ENCODE data around the gene GBP2. TPM values are rescaled to one million over a fixed set of nuclear protein-coding genes. Genes with fewer than 3 reads are reported as not detected.
"Not testable (repeated sequence)": the region's sequence is repeated elsewhere in the genome, so short reads cannot be mapped to it uniquely, and the experiment has no call there.

GBP2 gene
- total RNA-seq, 2 donors from 2014 or later: 10.1 to 11.2 TPM

- 73 to 83% methylated on average over 23 of the region's 23 CpGs for WGBS, 2 donors
These were observed 970 bp upstream of the GBP2 start for GRCh38 chr1:89126602-89127565.

GRCh38 chr1:89125240-89125912, 538 bp downstream of the GBP2 start:
- intact Hi-C loops (cut with DNase I): no loop called here
- Histone ChIP-seq H3K4me1 (peaks cover 26% of the 10 kb centered on the region), H3K36me3 (replicated peaks in 1 of 2; ENCODE audit: insufficient read depth in 1 of 2, low read depth in 2 of 2) (no peaks in the 10 kb centered on the region), H3K27me3 (no peaks in the 10 kb centered on the region), H3K9me3 (no peaks in the 10 kb centered on the region), H3K4me3 (no peak overlapping the region), H3K27ac (peak overlapping the region; percentile 56 to 85 (median 64))
- DNase-seq (no peak), ATAC-seq (no peak)
- TF ChIP-seq POLR2A (IDR thresholded peaks at IDR 0.05): no peak
- TF ChIP-seq CTCF (IDR thresholded peaks at IDR 0.05): no peak
- 46 to 51% methylated on average over 3 of the region's 3 CpGs for WGBS, 2 donors

More at GRCh38 chr1:89126602-89127565, 970 bp upstream of the GBP2 start:
- peak in 2 of 3 donors; percentile 12 to 22 for TF ChIP-seq POLR2A (IDR thresholded peaks at IDR 0.05)
- Histone ChIP-seq H3K27ac (peak overlapping the region; percentile 42 to 85 (median 64)), H3K4me1 (peaks cover 26% of the 10 kb centered on the region)
- H3K4me3 ChIP-seq; ATAC-seq; intact Hi-C loops (cut with DNase I); H3K27me3 ChIP-seq; H3K9me3 ChIP-seq; H3K36me3 ChIP-seq (replicated peaks in 1 of 2; ENCODE audit: insufficient read depth in 1 of 2, low read depth in 2 of 2): not testable (repeated sequence)
- peak in 1 of 4 donors; percentile 12 for DNase-seq

GRCh38 chr1:89121641-89122040, 4.3 kb downstream of the GBP2 start:
- intact Hi-C loops (cut with DNase I): no loop called here
- DNase-seq: no peak
- Histone ChIP-seq H3K4me1 (peaks cover 17% of the 10 kb centered on the region), H3K9me3 (no peaks in the 10 kb centered on the region), H3K27me3 (no peaks in the 10 kb centered on the region), H3K4me3 (no peak overlapping the region), H3K27ac (no peak overlapping the region), H3K36me3 (replicated peaks in 1 of 2; ENCODE audit: insufficient read depth in 1 of 2, low read depth in 2 of 2) (no peaks in the 10 kb centered on the region)
- 88 to 91% methylated on average over 8 of the region's 8 CpGs for WGBS, 2 donors
- no peak for TF ChIP-seq CTCF (IDR thresholded peaks at IDR 0.05)
- TF ChIP-seq POLR2A (IDR thresholded peaks at IDR 0.05): no peak
- no peak for ATAC-seq

- no peaks in the 10 kb centered on the region for H3K27me3 ChIP-seq
- no peak for ATAC-seq
- TF ChIP-seq CTCF (IDR thresholded peaks at IDR 0.05): no peak
- TF ChIP-seq POLR2A (IDR thresholded peaks at IDR 0.05): no peak
- 50 to 67% methylated on average over 2 of the region's 2 CpGs for WGBS, 2 donors
- no peaks in the 10 kb centered on the region for H3K9me3 ChIP-seq
- no peaks in the 10 kb centered on the region for H3K4me1 ChIP-seq
- no peak for DNase-seq
- intact Hi-C loops (cut with DNase I): no loop called here
- H3K27ac ChIP-seq: no peak overlapping the region
- no peak overlapping the region for H3K4me3 ChIP-seq
- peaks cover 0 to 2% of the 10 kb centered on the region in 2 donors for H3K36me3 ChIP-seq (replicated peaks in 1 of 2; ENCODE audit: insufficient read depth in 1 of 2, low read depth in 2 of 2)
These were observed 11.3 kb downstream of the GBP2 start for GRCh38 chr1:89114662-89115061.

- H3K4me3 ChIP-seq: no peak overlapping the region
- H3K27me3 ChIP-seq: no peaks in the 10 kb centered on the region
- no peak for ATAC-seq
- 74 to 76% methylated on average over 5 of the region's 5 CpGs for WGBS, 2 donors
- H3K4me1 ChIP-seq: no peaks in the 10 kb centered on the region
- intact Hi-C loops (cut with DNase I): no loop called here
- H3K9me3 ChIP-seq: no peaks in the 10 kb centered on the region
- DNase-seq: no peak
- peaks cover 0 to 2% of the 10 kb centered on the region in 2 donors for H3K36me3 ChIP-seq (replicated peaks in 1 of 2; ENCODE audit: insufficient read depth in 1 of 2, low read depth in 2 of 2)
- TF ChIP-seq CTCF (IDR thresholded peaks at IDR 0.05): no peak
- TF ChIP-seq POLR2A (IDR thresholded peaks at IDR 0.05): no peak
- H3K27ac ChIP-seq: no peak overlapping the region
These were observed 12.9 kb downstream of the GBP2 start for GRCh38 chr1:89112871-89113613.
